Activated T-helper 1 cell treated with Interleukin-2 at 50 U/mL for 16 hours (primary cell): ENCODE results near the gene CHAF1B.
"Not testable (repeated sequence)": the region's sequence is repeated elsewhere in the genome, so short reads cannot be mapped to it uniquely, and the experiment has no call there.

Experiments
- DNase-seq: peaks from one replicate; pipeline ENCODE4 v3.0.0-alpha.2; 2020; ENCODE audit warnings: low read depth

Gene CHAF1B

GRCh38 chr21:36388835-36389234 is 3.6 kb downstream of the CHAF1B start:
- DNase-seq = no peak

DNA sequence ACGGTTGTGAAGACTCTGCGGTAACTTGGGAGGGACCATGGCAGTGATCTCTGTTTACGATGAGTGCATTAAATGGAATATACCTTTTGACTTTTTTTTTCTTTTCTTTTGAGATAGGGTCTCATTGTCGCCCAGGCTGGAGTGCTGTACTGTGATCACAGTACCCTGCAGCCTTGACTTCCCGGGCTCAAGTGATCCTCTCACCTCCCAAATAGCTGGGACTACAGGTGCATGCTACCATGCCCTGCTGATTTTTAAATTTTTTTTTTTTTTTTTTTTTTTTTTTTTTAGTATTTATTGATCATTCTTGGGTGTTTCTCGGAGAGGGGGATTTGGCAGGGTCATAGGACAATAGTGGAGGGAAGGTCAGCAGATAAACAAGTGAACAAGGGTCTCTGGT is 6.5 kb downstream of the CHAF1B start:
- not testable (repeated sequence) for DNase-seq

DNA sequence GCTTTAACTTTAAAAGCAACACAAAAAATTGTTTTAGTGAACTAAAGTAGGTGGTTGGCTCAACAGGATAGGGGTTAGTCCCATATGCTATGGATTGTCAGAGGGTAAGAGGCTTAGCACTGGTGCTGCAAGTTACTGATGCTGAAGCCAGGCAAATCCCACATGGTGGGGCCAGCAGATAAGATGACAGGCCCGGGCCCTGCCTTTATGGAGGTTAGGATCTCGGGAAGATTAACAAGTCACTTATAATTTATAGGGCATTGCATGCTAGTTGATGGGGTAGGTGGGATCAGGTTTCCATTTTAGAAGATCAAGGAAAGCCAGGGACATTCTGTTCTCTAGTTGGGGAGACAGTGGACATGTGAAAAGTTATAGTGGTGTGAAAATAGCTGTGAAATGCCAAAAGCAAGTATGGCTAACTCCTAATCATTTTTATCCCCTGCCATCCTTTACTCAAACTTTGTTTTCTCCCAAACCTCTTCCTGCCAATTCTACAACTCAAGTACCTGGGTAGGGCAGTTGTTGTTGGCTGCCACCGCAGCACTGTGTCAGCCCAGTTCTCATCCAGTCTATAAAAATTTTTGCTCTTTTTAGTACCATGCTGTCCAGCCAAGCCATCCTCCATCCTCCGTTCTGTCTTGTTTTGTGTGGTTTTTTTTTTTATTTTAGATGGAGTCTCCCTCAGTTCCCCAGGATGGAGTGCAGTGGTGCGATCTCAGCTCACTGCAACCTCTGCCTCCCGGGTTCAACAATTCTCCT is 10.3 kb downstream of the CHAF1B start:
- no peak for DNase-seq

DNA sequence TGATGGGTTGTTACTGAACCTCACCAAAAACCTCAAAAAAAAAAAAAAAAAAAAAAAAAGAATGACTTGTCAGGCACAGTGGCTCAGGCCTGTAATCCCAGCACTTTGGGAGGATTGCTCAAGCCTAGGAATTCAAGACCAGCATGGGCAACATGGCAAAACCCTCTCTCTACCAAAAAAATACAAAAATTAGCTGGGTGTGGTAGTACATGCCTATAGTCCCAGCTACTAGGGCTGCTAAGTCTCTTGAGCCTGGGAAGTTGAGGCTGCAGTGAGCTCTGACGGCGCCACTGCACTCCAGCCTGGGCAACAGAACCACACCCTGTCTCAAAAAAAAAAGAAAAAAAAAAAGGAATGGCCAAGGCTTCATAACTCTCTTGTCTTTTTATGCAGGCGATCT is 11.1 kb downstream of the CHAF1B start:
- no peak for DNase-seq

DNA sequence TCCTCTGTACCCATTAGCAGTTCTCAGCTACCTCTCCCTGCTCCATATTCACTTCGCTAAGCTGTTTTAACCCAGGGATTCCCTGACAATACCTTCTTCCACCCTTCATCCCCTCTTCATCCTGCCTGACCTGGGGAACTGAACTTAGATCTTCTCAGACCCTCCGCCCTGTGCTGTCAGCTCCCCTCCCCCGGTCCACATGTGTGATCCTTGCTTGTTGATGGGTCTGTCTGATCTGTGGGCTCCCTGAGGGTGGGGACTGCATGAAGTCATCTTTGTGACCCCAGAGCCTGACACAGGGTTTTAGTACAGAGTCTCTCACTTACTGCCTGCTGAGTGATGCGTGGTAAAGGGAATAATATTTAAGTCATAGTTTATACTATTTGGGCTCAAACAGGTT is 11.8 kb downstream of the CHAF1B start:
- no peak for DNase-seq

- DNase-seq = no peak
Measured at GRCh38 chr21:36397606-36398005, 12.4 kb downstream of the CHAF1B start.

DNA sequence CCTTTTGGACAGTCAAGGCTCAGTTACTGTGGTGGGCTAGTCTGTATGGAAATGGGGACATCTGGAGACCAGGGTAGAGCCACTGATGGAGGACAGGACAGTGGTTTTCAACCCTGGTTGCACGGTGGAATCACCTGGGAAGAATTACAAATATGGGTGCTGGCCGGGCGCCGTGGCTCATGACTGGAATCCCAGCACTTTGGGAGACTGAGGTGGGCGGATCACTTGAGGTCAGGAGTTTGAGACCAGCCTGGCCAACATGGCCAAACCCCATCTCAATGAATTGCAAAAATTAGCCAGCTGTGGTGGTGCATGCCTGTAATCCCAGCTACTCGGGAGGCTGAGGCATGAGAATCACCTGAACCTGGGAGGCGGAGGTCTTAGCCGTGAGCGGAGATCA is 14.5 kb downstream of the CHAF1B start:
- DNase-seq = not testable (repeated sequence)

DNA sequence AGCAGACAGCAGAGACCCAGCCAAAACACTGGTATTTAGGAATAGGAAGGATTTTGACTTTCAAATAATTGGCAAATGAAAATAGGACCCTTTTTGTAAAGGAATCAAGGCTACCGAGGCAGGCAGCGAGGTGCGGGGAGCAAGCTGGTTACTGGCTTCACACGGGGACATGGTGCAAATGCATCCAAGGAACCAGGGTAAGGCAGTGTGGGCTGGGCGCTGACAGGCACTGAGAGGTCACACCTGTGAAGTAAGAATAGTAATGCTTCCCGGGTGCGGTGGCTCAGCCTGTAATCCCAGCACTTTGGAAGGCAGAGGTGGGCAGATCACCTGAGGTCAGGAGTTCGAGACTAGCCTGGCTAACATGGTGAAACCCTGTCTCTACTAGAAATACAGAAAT is 15.5 kb downstream of the CHAF1B start:
- DNase-seq = no peak

DNA sequence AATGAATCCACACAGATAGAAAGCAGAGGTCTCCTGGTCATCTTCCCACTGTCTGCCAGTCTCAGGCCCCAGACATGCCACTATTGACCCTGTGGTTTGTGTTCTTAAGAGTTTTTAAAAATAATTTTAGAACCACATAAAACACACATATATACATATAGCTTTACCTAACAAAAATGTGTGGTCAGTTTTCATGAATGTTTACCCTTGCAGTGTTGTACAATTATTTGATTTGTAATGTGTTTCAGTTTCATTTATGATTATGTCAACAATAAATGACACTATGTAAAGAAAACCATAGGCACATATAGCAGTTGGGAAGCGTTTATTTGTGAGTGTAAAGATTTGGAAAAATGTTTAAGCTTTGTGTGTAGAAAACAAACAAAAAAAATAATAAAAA is 17.1 kb downstream of the CHAF1B start:
- no peak for DNase-seq

GRCh38 chr21:36403713-36404112 is 18.5 kb downstream of the CHAF1B start:
- DNase-seq = no peak

DNA sequence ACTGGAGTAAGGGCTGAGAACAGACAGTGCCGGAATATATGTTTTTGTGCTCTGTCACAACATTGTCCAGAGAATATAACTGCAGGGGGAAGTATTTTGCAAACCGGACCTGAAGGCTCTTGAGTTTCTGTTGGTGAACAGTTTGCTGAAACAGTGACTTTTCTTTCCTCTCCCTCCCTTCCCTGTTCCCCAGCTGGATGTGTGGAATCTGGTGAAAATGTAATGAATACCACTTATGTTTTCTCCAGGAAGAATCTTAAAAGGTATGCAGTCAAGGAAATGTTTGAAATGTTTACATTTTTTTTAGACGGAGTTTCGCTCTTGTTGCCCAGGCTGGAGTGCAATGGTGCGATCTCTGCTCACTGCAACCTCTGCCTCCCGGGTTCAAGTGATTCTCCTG is 23.4 kb downstream of the CHAF1B start:
- no peak for DNase-seq

DNA sequence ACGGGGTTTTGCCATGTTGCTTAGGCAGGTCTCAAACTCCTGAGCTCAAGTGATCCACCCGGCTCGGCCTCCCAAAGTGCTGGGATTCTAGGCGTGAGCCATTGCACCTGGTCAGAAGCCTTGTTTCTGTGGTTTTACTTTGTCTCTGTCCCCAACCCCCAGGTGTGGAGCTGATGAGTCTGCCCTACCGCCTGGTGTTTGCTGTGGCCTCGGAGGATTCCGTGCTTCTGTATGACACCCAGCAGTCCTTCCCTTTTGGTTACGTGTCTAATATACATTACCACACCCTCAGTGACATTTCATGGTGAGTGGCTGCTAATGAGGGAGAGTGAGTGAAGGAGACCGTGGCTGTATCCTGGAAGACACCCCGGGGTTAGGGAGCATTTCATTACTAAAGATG is 26.1 kb downstream of the CHAF1B start:
- DNase-seq = no peak

GRCh38 chr21:36412916-36413315 is 27.7 kb downstream of the CHAF1B start:
- DNase-seq = no peak

DNA sequence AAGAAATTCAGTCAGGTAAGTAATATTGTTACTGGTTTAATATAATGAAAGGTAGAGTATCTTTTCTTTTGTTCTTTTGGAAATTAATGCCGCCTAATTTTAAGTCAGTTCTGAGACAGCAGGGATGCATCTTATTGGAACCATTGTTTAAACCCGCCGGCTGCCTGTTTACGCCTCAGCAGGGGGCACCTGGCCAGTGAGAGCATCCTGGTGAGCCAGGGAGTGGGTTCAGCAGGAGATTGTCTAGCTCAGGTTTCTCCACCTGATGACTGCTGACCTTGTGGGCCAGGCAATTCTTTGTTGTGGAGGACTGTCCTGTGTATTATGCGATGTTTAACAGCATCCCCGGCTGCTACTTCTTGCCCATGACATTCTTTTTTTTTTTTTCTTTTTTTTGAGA is 30.2 kb downstream of the CHAF1B start:
- DNase-seq = no peak

GRCh38 chr21:36419241-36419640 is 34.0 kb downstream of the CHAF1B start:
- DNase-seq = no peak

DNA sequence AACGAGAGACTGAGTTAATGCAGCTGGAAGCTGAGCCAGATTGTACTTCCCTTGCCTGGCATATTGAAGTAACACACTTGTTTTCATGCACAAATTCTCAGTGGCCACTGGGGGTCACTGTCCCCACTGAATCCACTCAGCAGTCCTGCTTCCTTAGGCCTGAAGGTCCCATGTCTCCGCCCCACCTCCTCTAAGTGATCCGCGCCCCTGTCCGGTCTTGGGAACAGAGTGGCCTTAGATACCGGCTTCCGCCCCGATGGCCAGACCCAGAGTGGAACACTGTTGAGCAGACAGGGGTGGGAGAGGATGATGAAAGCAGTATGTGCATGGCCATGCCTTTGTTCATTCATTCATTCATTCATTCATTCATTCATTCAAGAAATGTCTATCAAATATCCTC is 34.8 kb downstream of the CHAF1B start:
- DNase-seq = peak; percentile 22

GRCh38 chr21:36420571-36421339 is 35.6 kb downstream of the CHAF1B start:
- no peak for DNase-seq

- no peak for DNase-seq
Measured at GRCh38 chr21:36422279-36423098, 37.3 kb downstream of the CHAF1B start.

- DNase-seq = no peak
Measured at GRCh38 chr21:36423771-36424433, 38.7 kb downstream of the CHAF1B start.

DNA sequence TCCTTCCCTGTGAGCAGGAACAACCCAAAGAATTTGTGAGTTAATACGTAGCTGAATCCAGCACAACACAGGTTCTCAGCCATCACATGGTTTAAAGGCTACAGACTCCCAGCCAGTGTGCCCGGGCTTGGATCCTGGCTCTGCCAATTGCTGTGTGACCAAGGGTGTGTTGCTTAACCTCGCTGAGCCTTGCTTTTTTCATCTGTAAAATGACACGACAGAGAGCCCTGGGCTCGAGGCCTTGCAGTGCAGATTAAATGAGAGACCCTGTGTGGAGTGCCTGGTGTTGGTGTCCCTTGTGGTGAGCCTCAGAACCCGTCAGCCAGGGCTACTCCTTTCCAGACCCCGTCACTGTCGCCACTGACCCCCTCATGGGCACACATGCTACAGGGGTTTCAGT is 39.4 kb downstream of the CHAF1B start:
- DNase-seq = no peak

GRCh38 chr21:36425286-36425685 is 40.1 kb downstream of the CHAF1B start:
- no peak for DNase-seq

GRCh38 chr21:36427502-36427901 is 42.3 kb downstream of the CHAF1B start:
- no peak for DNase-seq
